GM10266 (cell line): ENCODE data around the gene RPH3AL.
"Not testable (repeated sequence)": the region's sequence is repeated elsewhere in the genome, so short reads cannot be mapped to it uniquely, and the experiment has no call there.

Source experiments
- DNase-seq: peaks from one replicate; pipeline ENCODE4 v3.0.0; 2012; ENCODE audit errors: extremely low spot score
- CTCF ChIP-seq: IDR thresholded peaks from 2 replicates; pipeline ENCODE4 v1.5.1; 2012; ENCODE audit warnings: mild to moderate bottlenecking, low read depth; ENCODE audit not compliant: control insufficient read depth, insufficient read depth; ENCODE audit errors: missing control alignments

RPH3AL gene

GRCh38 chr17:227078-227945 is 125.3 kb downstream of the RPH3AL start:
- DNase-seq: no peak
- TF ChIP-seq CTCF: no peak

- no peak for TF ChIP-seq CTCF
- no peak for DNase-seq
These were observed 126.2 kb downstream of the RPH3AL start for GRCh38 chr17:226108-227077.

DNA sequence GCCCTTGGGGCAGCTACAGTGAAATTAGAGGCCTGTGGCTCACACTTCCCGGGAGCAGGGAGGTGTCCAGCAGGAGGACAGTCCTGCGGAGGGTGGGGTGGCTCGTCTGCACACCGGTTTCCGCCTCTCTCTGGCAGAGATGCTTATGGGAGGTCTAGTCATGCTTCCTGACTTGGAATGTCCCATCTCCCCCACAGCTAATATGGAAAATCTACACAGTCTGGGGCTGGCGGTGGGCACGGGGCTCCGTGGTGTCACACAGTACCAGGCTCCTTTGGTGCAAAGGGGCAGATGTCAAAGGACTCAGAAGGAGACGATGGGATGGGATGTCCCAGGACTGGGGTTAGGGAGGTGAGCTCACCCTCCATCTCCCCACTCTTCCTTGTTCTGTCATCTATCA is 127.1 kb downstream of the RPH3AL start:
- no peak for TF ChIP-seq CTCF
- no peak for DNase-seq

DNA sequence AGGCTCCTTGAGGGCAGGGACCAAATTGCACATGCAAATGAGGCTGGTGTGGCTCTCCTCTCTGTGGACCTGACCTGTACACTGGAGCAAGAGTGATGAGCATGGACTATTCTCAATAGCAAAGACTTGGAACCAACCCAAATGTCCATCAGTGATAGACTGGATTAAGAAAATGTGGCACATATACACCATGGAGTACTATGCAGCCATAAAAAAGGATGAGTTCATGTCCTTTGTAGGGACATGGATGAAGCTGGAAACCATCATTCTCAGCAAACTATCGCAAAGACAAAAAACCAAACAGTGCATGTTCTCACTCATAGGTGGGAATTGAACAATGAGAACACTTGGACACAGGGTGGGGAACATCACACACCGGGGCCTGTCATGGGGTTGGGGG is 128.0 kb downstream of the RPH3AL start:
- DNase-seq: not testable (repeated sequence)

DNA sequence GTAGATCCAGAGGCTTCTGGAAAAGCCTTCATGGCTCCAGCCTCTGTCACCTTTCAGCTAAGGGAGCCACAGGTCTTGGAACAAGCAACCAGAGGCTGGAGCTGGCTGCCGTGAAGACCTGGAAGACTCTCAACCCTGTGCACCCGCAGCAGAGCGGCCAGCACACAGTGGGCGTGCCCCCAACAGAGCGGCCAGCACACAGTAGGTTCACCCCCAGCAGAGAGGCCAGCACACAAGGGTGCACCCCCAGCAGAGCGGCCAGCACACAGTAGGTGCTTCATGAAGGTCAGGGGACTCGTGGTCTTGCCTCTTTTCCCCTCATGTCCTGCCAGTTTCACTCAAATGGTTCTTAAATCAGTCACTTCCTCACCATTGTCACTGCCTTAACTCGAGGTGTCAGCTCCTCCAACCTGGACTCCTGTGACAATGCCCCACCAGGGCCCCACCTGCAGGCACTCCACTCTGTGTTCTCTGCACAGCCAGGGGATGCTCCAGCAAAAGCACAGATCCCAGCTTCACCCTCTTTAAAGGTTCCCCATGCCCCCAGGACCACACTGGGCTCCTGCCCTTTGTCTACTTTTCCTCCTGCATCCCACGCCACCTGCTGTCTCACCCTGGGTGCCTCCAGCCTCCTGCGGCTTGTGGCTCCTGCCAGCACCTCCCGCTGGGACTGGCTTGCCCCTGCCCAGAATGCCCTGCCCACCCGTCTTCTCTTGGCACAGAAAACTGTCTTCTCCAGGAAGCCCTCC is 128.7 kb downstream of the RPH3AL start:
- DNase-seq: no peak
- TF ChIP-seq CTCF: no peak

GRCh38 chr17:222172-222571 is 130.4 kb downstream of the RPH3AL start:
- TF ChIP-seq CTCF: no peak
- no peak for DNase-seq

DNA sequence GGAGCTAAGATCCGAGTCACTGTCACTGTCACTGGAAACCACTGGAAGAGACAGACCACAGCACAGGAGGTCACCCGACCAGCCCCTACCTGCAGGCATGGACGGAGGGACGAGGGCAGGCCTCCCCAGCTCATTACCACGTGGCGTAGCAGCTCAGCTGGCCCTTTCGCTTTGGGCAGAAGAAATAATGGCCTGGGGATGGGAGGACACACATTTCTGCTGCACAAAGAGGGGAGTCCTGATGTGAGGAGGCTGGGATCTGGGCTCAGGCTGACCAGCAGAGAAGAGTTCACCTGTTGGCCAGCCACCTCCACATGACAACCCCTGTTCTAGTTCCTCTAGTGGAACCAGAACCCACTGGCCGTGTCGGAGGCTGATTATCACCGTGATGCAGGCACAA is 132.9 kb downstream of the RPH3AL start:
- no peak for TF ChIP-seq CTCF
- no peak for DNase-seq
